ENCODE results near the gene TSPAN5. TPM values are rescaled to one million over a fixed set of nuclear protein-coding genes. Genes with fewer than 3 reads are reported as not detected.

Gene TSPAN5
- polyA plus RNA-seq, 1 of the 3 experiments (the other 2 are of a cell fraction): 38.6 TPM

- no peak; the same call in 1 of the 2 replicates for TF ChIP-seq TAF1 (IDR thresholded peaks at IDR 0.05; ENCODE audit: borderline replicate concordance, low read depth, low read length)
- peak; percentile 58 for TF ChIP-seq MAX (IDR thresholded peaks at IDR 0.05; ENCODE audit: low read depth)
- TF ChIP-seq CHD2 (IDR thresholded peaks at IDR 0.05; ENCODE audit: low read length, partially characterized antibody): no peak
- TF ChIP-seq MEF2A (IDR thresholded peaks at IDR 0.05; ENCODE audit: borderline replicate concordance, low read depth): no peak
- peak; percentile 95 for TF ChIP-seq NFIC (IDR thresholded peaks at IDR 0.05; ENCODE audit: borderline replicate concordance)
- no peak for TF ChIP-seq RFX5 (IDR thresholded peaks at IDR 0.05; ENCODE audit: low read length)
- no peak for TF ChIP-seq GATA2 (CRISPR knock-in tag; IDR thresholded peaks at IDR 0.05)
- TF ChIP-seq YY1 (IDR thresholded peaks at IDR 0.05; ENCODE audit: low read depth): no peak
- peak in 1 of 2 experiments; percentile 93; a peak in 2 of 4 replicates for TF ChIP-seq EP300 (IDR thresholded peaks at IDR 0.05; ENCODE audit: borderline replicate concordance in 1 of 2, low read depth in 1 of 2, low read length in 1 of 2)
- no peak for TF ChIP-seq ELF1 (IDR thresholded peaks at IDR 0.05)
- TF ChIP-seq JUND (IDR thresholded peaks at IDR 0.05): peak; percentile 92
Measured at GRCh38 chr4:98626350-98626749, 32.1 kb downstream of the TSPAN5 start (continued).

GRCh38 chr4:98625920-98626319 is 32.5 kb downstream of the TSPAN5 start:
- H3K4me2 ChIP-seq: peak overlapping the region; percentile 63
- H3K36me3 ChIP-seq (replicated peaks in 1 of 2; ENCODE audit: control insufficient read depth in 1 of 2, insufficient read depth in 2 of 2, low read length in 1 of 2): no peaks in the 10 kb centered on the region
- H3K27ac ChIP-seq (ENCODE audit: low read depth in 2 of 2, low read length in 1 of 2): peak overlapping the region; percentile 16 to 89; a peak in 3 of 4 replicates
- CTCF ChIA-PET: no interaction called here
- peaks cover 32% of the 10 kb centered on the region for H3F3A ChIP-seq (replicated peaks; ENCODE audit: insufficient read depth)
- H3K4me1 ChIP-seq (ENCODE audit: control insufficient read depth in 1 of 2, insufficient read depth in 2 of 2, low read depth in 1 of 2, low read length in 1 of 2): peaks cover 6 to 47% of the 10 kb centered on the region in 2 experiments
- H3K27me3 ChIP-seq (ENCODE audit: insufficient read depth): no peaks in the 10 kb centered on the region
- WGBS (ENCODE audit: low lambda C conversion rate): 54% methylated on average over 2 of the region's 2 CpGs
- H2AFZ ChIP-seq (ENCODE audit: low read depth): no peak overlapping the region
- TF ChIP-seq USF1 (IDR thresholded peaks at IDR 0.05; ENCODE audit: borderline replicate concordance, low read depth) (no peak), NRF1 (IDR thresholded peaks at IDR 0.05; ENCODE audit: low read depth, low read length) (no peak), POLR2AphosphoS5 (IDR thresholded peaks at IDR 0.05; ENCODE audit: low read depth, low read length) (no peak), EP300 (IDR thresholded peaks at IDR 0.05; ENCODE audit: borderline replicate concordance in 1 of 2, low read depth in 1 of 2, low read length in 1 of 2) (no peak), YY1 (IDR thresholded peaks at IDR 0.05; ENCODE audit: low read depth) (no peak), NFIC (IDR thresholded peaks at IDR 0.05; ENCODE audit: borderline replicate concordance) (no peak), EZH2phosphoT487 (IDR thresholded peaks at IDR 0.05; ENCODE audit: borderline replicate concordance, low read depth) (no peak), ZBTB33 (IDR thresholded peaks at IDR 0.05; ENCODE audit: borderline replicate concordance, low read depth) (no peak), FOXJ3 (CRISPR knock-in tag; IDR thresholded peaks at IDR 0.05) (no peak), ELF1 (IDR thresholded peaks at IDR 0.05) (no peak), RXRA (IDR thresholded peaks at IDR 0.05; ENCODE audit: borderline replicate concordance, low read depth) (no peak), FOSL2 (IDR thresholded peaks at IDR 0.05; ENCODE audit: borderline replicate concordance, low read depth) (no peak)
- no peak overlapping the region for H3K4me3 ChIP-seq (ENCODE audit: low read depth in 2 of 2, low read length in 1 of 2)
- no peak for DNase-seq
- no peaks in the 10 kb centered on the region for H3K9me3 ChIP-seq
- H4K20me1 ChIP-seq (ENCODE audit: insufficient read depth): no peaks in the 10 kb centered on the region; the same call in 1 of the 2 replicates
- POLR2A ChIA-PET: no interaction called here
- H3K9me2 ChIP-seq: no peaks in the 10 kb centered on the region
- H3K79me2 ChIP-seq (ENCODE audit: insufficient read depth): peaks cover 97% of the 10 kb centered on the region
- H3K9ac ChIP-seq: peak overlapping the region; percentile 3; the same call in 1 of the 2 replicates

Measured in SK-N-SH (cell line).